GM23338 (cell line): ENCODE results near the gene DELE1. TPM values are rescaled to one million over a fixed set of nuclear protein-coding genes. Genes with fewer than 3 reads are reported as not detected.

Experiments used
- ATAC-seq: fragments of 200-7000 bp; cut with Tn5 transposase; 3 replicates; pipeline ENCODE4 v1.9.1; 2020
- DNase-seq: peaks from one replicate; pipeline ENCODE4 v3.0.0-alpha.2; 2015; ENCODE audit warnings: low spot score
- H2AFZ ChIP-seq: fragments of 200-600 bp; sonication (generic); 2 replicates; pipeline ENCODE4 v1.8.0; 2016; ENCODE audit warnings: antibody characterized with exemption, mild to moderate bottlenecking, moderate library complexity
- H3F3A ChIP-seq: fragments of 200-600 bp; sonication (generic); replicated peaks from 2 replicates; pipeline ENCODE4 v1.8.0; 2017; ENCODE audit warnings: antibody characterized with exemption, mixed run types, low read depth
- H3K27ac ChIP-seq: fragments of 200-600 bp; sonication (generic); 2 replicates; pipeline ENCODE4 v1.6.1; 2016; ENCODE audit warnings: low read depth
- H3K27me3 ChIP-seq: fragments of 200-600 bp; sonication (generic); 2 replicates; pipeline ENCODE4 v1.8.0; 2016; ENCODE audit warnings: mild to moderate bottlenecking, mixed run types, moderate library complexity; ENCODE audit not compliant: insufficient read depth
- H3K36me3 ChIP-seq: fragments of 200-600 bp; sonication (generic); 2 replicates; pipeline ENCODE4 v1.8.0; 2016; ENCODE audit warnings: mild to moderate bottlenecking; ENCODE audit not compliant: insufficient read depth
- H3K4me1 ChIP-seq: fragments of 200-600 bp; sonication (generic); 2 replicates; pipeline ENCODE4 v1.8.0; 2016; ENCODE audit warnings: mild to moderate bottlenecking, moderate library complexity; ENCODE audit not compliant: insufficient read depth
- H3K4me2 ChIP-seq: fragments of 200-600 bp; sonication (generic); 2 replicates; pipeline ENCODE4 v1.7.1; 2017; ENCODE audit warnings: mixed run types
- H3K4me3 ChIP-seq: fragments of 200-600 bp; sonication (generic); 2 replicates; pipeline ENCODE4 v1.6.1; 2016; ENCODE audit warnings: mixed run types
- H3K79me2 ChIP-seq: fragments of 200-600 bp; sonication (generic); replicated peaks from 2 replicates; pipeline ENCODE4 v1.8.0; 2017; ENCODE audit warnings: mild to moderate bottlenecking; ENCODE audit not compliant: insufficient read depth
- H3K9me2 ChIP-seq: fragments of 200-600 bp; sonication (generic); 2 replicates; pipeline ENCODE4 v1.8.0; 2017; ENCODE audit not compliant: insufficient read depth
- H4K20me1 ChIP-seq: fragments of 200-600 bp; sonication (generic); replicated peaks from 2 replicates; pipeline ENCODE4 v1.8.0; 2017; ENCODE audit warnings: mild to moderate bottlenecking; ENCODE audit not compliant: insufficient read depth
- H3K27ac Mint-ChIP-seq: 2 replicates; pipeline ENCODE4 v1.8.0; 2020; ENCODE audit warnings: inconsistent platforms, mild to moderate bottlenecking, moderate library complexity, mixed read lengths
- H3K27me3 Mint-ChIP-seq: 3 replicates; pipeline ENCODE4 v1.8.0; 2022; ENCODE audit warnings: low read depth, mild to moderate bottlenecking, moderate library complexity, mixed read lengths, inconsistent platforms; ENCODE audit not compliant: insufficient read depth, poor library complexity
- H3K36me3 Mint-ChIP-seq: 3 replicates; pipeline ENCODE4 v1.8.0; 2021; ENCODE audit warnings: low read depth, mild to moderate bottlenecking, inconsistent platforms, moderate library complexity, mixed read lengths
- H3K4me1 Mint-ChIP-seq: 3 replicates; pipeline ENCODE4 v1.8.0; 2020; ENCODE audit warnings: mild to moderate bottlenecking, inconsistent platforms, mixed read lengths
- H3K4me3 Mint-ChIP-seq: 3 replicates; pipeline ENCODE4 v1.8.0; 2021; ENCODE audit warnings: moderate library complexity, mild to moderate bottlenecking, inconsistent platforms, mixed read lengths
- H3K9me3 Mint-ChIP-seq: 3 replicates; pipeline ENCODE4 v1.8.0; 2020; ENCODE audit warnings: moderate library complexity, mild to moderate bottlenecking, inconsistent platforms, mixed read lengths
- CREB1 ChIP-seq: fragments of 250-450 bp; sonication (Bioruptor Pico); IDR thresholded peaks from 2 replicates; pipeline ENCODE4 v1.5.0; 2020; ENCODE audit warnings: low read depth, mild to moderate bottlenecking, moderate library complexity
- CTCF ChIP-seq, 2 experiments: fragments of 200-600 bp in 1 of 2; sonication (generic) in 1 of 2; conservative IDR thresholded peaks; 2 replicates each; pipeline versions ENCODE4 v1.5.1 to v1.6.1; 2016 to 2017; ENCODE audit warnings: antibody characterized with exemption in 2 of 2, low read depth in 2 of 2, mild to moderate bottlenecking in 2 of 2, moderate library complexity in 1 of 2
- EZH2 ChIP-seq: fragments of 200-600 bp; sonication (generic); IDR thresholded peaks from one replicate; pipeline ENCODE4 v1.8.0; 2017; ENCODE audit warnings: antibody characterized with exemption, mild to moderate bottlenecking, low read depth; ENCODE audit not compliant: unreplicated experiment
- EZH2phosphoT487 ChIP-seq: fragments of 200-600 bp; sonication (generic); IDR thresholded peaks from one replicate; pipeline ENCODE4 v1.8.1; 2018; ENCODE audit warnings: antibody characterized with exemption; ENCODE audit not compliant: unreplicated experiment
- NANOG ChIP-seq: IDR thresholded peaks from 2 replicates; pipeline ENCODE4 v1.6.1; 2016; ENCODE audit warnings: antibody characterized with exemption, borderline replicate concordance
- POLR2AphosphoS5 ChIP-seq: IDR thresholded peaks from 2 replicates; pipeline ENCODE4 v1.6.1; 2016; ENCODE audit warnings: antibody characterized with exemption, low read depth
- STAT1 ChIP-seq: IDR thresholded peaks from one replicate; pipeline ENCODE4 v1.6.1; 2016; ENCODE audit warnings: antibody characterized with exemption; ENCODE audit not compliant: unreplicated experiment
- polyA plus RNA-seq: library from polyadenylated mRNA; unstranded; fragments of >200 nt; fragmentation: Nextera tagmentation; extraction: Ambion mirVana; gene quantifications from 2 replicates; pipeline ENCODE4 v1.2.1, GENCODE V29; 2016
- total RNA-seq: library from RNA; depleted of rRNA; stranded (reverse); fragments of >200 nt; shearing (Covaris generic); gene quantifications from 2 replicates; pipeline ENCODE4 v1.2.3, GENCODE V29; 2014
- TF ChIP-seq, protein P1 (sequence below): fragments of 250-450 bp; sonication (Bioruptor Pico); IDR thresholded peaks from 2 replicates; pipeline ENCODE4 v1.5.0; 2020; ENCODE audit warnings: mild to moderate bottlenecking, moderate library complexity
- TF ChIP-seq, protein P2 (sequence below): IDR thresholded peaks from one replicate; pipeline ENCODE4 v1.6.1; 2018; ENCODE audit warnings: antibody characterized with exemption; ENCODE audit not compliant: unreplicated experiment

Gene DELE1
- total and polyA plus RNA-seq, 2 experiments from 2014 or later: 26.9 to 62.2 TPM

GRCh38 chr5:141933151-141933550 is 9.5 kb downstream of the DELE1 start (continued):
- TF ChIP-seq, protein P1, sequence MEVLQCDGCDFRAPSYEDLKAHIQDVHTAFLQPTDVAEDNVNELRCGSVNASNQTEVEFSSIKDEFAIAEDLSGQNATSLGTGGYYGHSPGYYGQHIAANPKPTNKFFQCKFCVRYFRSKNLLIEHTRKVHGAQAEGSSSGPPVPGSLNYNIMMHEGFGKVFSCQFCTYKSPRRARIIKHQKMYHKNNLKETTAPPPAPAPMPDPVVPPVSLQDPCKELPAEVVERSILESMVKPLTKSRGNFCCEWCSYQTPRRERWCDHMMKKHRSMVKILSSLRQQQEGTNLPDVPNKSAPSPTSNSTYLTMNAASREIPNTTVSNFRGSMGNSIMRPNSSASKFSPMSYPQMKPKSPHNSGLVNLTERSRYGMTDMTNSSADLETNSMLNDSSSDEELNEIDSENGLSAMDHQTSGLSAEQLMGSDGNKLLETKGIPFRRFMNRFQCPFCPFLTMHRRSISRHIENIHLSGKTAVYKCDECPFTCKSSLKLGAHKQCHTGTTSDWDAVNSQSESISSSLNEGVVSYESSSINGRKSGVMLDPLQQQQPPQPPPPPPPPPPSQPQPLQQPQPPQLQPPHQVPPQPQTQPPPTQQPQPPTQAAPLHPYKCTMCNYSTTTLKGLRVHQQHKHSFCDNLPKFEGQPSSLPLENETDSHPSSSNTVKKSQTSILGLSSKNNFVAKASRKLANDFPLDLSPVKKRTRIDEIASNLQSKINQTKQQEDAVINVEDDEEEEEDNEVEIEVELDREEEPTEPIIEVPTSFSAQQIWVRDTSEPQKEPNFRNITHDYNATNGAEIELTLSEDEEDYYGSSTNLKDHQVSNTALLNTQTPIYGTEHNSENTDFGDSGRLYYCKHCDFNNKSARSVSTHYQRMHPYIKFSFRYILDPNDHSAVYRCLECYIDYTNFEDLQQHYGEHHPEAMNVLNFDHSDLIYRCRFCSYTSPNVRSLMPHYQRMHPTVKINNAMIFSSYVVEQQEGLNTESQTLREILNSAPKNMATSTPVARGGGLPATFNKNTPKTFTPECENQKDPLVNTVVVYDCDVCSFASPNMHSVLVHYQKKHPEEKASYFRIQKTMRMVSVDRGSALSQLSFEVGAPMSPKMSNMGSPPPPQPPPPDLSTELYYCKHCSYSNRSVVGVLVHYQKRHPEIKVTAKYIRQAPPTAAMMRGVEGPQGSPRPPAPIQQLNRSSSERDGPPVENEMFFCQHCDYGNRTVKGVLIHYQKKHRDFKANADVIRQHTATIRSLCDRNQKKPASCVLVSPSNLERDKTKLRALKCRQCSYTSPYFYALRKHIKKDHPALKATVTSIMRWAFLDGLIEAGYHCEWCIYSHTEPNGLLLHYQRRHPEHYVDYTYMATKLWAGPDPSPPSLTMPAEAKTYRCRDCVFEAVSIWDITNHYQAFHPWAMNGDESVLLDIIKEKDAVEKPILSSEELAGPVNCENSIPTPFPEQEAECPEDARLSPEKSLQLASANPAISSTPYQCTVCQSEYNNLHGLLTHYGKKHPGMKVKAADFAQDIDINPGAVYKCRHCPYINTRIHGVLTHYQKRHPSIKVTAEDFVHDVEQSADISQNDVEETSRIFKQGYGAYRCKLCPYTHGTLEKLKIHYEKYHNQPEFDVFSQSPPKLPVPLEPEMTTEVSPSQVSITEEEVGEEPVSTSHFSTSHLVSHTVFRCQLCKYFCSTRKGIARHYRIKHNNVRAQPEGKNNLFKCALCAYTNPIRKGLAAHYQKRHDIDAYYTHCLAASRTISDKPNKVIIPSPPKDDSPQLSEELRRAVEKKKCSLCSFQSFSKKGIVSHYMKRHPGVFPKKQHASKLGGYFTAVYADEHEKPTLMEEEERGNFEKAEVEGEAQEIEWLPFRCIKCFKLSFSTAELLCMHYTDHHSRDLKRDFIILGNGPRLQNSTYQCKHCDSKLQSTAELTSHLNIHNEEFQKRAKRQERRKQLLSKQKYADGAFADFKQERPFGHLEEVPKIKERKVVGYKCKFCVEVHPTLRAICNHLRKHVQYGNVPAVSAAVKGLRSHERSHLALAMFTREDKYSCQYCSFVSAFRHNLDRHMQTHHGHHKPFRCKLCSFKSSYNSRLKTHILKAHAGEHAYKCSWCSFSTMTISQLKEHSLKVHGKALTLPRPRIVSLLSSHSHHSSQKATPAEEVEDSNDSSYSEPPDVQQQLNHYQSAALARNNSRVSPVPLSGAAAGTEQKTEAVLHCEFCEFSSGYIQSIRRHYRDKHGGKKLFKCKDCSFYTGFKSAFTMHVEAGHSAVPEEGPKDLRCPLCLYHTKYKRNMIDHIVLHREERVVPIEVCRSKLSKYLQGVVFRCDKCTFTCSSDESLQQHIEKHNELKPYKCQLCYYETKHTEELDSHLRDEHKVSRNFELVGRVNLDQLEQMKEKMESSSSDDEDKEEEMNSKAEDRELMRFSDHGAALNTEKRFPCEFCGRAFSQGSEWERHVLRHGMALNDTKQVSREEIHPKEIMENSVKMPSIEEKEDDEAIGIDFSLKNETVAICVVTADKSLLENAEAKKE (CRISPR knock-in tag): no peak
- TF ChIP-seq EZH2phosphoT487 (no peak), NANOG (no peak), EZH2 (no peak)

DNA sequence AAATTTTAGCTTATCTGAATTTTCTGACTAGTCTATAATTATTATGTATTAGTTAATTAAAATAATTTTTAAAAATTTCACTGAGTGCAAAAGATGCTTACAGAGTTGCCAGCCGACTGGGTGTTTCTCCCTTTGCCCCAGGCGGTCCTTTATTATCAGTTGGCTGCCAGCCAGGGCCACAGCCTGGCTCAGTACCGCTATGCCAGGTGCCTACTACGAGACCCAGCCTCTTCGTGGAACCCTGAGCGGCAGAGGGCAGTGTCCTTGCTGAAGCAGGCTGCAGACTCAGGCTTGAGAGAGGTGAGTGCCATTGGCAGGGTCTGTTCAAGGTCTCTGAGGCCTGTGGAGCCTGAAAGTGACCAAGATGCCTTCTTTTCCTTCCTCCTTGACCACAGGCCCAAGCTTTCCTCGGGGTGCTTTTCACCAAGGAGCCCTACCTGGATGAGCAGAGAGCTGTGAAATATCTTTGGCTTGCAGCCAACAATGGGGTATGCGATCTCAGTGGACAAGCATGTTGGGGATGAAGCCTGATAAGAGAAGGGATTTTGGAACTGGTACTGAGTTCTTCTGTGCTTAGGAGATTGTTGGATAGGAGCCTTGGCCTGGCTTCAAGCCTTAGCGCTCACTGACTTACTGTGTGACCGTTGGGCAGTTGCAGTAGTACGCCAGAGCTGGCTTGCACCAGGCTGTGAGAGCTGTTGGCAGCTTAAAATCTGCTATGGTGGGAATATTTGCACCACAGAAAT is 10.6 kb downstream of the DELE1 start:
- H3K4me1 Mint-ChIP-seq: peaks cover 2% of the 10 kb centered on the region; the same call in 1 of the 3 replicates
- no peak overlapping the region for H3K4me3 ChIP-seq
- no peak for DNase-seq
- H3K36me3 Mint-ChIP-seq: peaks cover 73% of the 10 kb centered on the region
- no peaks in the 10 kb centered on the region for H3K9me3 Mint-ChIP-seq
- H4K20me1 ChIP-seq: peaks cover 3% of the 10 kb centered on the region
- H3K27ac ChIP-seq: no peak overlapping the region
- H3K9me2 ChIP-seq: no peaks in the 10 kb centered on the region
- H3F3A ChIP-seq: peaks cover 5% of the 10 kb centered on the region; the same call in 1 of the 2 replicates
- no peak overlapping the region for H3K4me2 ChIP-seq
- TF ChIP-seq EZH2 (no peak), CREB1 (CRISPR knock-in tag) (no peak), CTCF (conservative IDR thresholded peaks at IDR 0.05; ENCODE audit: low read depth in 2 of 2) (no peak), POLR2AphosphoS5 (no peak), STAT1 (no peak), EZH2phosphoT487 (no peak)
- TF ChIP-seq, protein P2, sequence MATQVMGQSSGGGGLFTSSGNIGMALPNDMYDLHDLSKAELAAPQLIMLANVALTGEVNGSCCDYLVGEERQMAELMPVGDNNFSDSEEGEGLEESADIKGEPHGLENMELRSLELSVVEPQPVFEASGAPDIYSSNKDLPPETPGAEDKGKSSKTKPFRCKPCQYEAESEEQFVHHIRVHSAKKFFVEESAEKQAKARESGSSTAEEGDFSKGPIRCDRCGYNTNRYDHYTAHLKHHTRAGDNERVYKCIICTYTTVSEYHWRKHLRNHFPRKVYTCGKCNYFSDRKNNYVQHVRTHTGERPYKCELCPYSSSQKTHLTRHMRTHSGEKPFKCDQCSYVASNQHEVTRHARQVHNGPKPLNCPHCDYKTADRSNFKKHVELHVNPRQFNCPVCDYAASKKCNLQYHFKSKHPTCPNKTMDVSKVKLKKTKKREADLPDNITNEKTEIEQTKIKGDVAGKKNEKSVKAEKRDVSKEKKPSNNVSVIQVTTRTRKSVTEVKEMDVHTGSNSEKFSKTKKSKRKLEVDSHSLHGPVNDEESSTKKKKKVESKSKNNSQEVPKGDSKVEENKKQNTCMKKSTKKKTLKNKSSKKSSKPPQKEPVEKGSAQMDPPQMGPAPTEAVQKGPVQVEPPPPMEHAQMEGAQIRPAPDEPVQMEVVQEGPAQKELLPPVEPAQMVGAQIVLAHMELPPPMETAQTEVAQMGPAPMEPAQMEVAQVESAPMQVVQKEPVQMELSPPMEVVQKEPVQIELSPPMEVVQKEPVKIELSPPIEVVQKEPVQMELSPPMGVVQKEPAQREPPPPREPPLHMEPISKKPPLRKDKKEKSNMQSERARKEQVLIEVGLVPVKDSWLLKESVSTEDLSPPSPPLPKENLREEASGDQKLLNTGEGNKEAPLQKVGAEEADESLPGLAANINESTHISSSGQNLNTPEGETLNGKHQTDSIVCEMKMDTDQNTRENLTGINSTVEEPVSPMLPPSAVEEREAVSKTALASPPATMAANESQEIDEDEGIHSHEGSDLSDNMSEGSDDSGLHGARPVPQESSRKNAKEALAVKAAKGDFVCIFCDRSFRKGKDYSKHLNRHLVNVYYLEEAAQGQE: no peak
- H3K4me3 Mint-ChIP-seq: no peak overlapping the region
- ATAC-seq: no peak
- no peak overlapping the region for H2AFZ ChIP-seq
- H3K4me1 ChIP-seq: no peaks in the 10 kb centered on the region
- no peaks in the 10 kb centered on the region for H3K27me3 ChIP-seq
- peaks cover 4% of the 10 kb centered on the region for H3K27me3 Mint-ChIP-seq
- peaks cover 40% of the 10 kb centered on the region for H3K36me3 ChIP-seq
- no peak overlapping the region for H3K27ac Mint-ChIP-seq
- no peaks in the 10 kb centered on the region for H3K79me2 ChIP-seq
